H9 (cell line): ENCODE measurements around the gene TMEM132D. TPM values are rescaled to one million over a fixed set of nuclear protein-coding genes. Genes with fewer than 3 reads are reported as not detected.

Experiments
- DNase-seq: peaks from one replicate; pipeline ENCODE4 v3.0.0-alpha.2; 2017
- H2AFZ ChIP-seq: one replicate; pipeline ENCODE4 v1.6.1; 2013; ENCODE audit warnings: mild to moderate bottlenecking, low read length, control low read depth, moderate library complexity
- H2AK5ac ChIP-seq: 2 replicates; pipeline ENCODE4 v1.6.1; 2013; ENCODE audit warnings: low read length, control low read depth, mixed read lengths; ENCODE audit not compliant: insufficient read length
- H2BK120ac ChIP-seq: one replicate; pipeline ENCODE4 v1.6.1; 2013; ENCODE audit warnings: low read depth, mild to moderate bottlenecking, low read length, control low read depth, inconsistent platforms; ENCODE audit not compliant: poor library complexity, severe bottlenecking
- H2BK12ac ChIP-seq: 2 replicates; pipeline ENCODE4 v1.6.1; 2013; ENCODE audit warnings: low read length, control low read depth, mixed read lengths, low read depth; ENCODE audit not compliant: insufficient read length
- H2BK15ac ChIP-seq: 2 replicates; pipeline ENCODE4 v1.6.1; 2013; ENCODE audit warnings: low read depth, low read length, control low read depth
- H2BK20ac ChIP-seq: one replicate; pipeline ENCODE4 v1.6.1; 2013; ENCODE audit warnings: low read depth, mild to moderate bottlenecking, low read length, control low read depth, inconsistent platforms; ENCODE audit not compliant: poor library complexity, severe bottlenecking
- H2BK5ac ChIP-seq: 2 replicates; pipeline ENCODE4 v1.6.1; 2013; ENCODE audit warnings: low read length, control low read depth, mixed read lengths; ENCODE audit not compliant: insufficient read length
- H3K14ac ChIP-seq: 2 replicates; pipeline ENCODE4 v1.6.1; 2013; ENCODE audit warnings: low read length, control low read depth; ENCODE audit not compliant: insufficient read depth
- H3K18ac ChIP-seq: 2 replicates; pipeline ENCODE4 v1.6.1; 2013; ENCODE audit warnings: low read depth, mild to moderate bottlenecking, mixed read lengths, low read length, control low read depth; ENCODE audit not compliant: insufficient read length
- H3K23ac ChIP-seq: 2 replicates; pipeline ENCODE4 v1.6.1; 2013; ENCODE audit warnings: low read length, control low read depth, mixed read lengths, low read depth; ENCODE audit not compliant: insufficient read length
- H3K23me2 ChIP-seq: 2 replicates; pipeline ENCODE4 v1.6.1; 2013; ENCODE audit warnings: low read depth, mild to moderate bottlenecking, mixed read lengths, low read length, control low read depth; ENCODE audit not compliant: insufficient read length, poor library complexity, severe bottlenecking
- H3K27ac ChIP-seq: 2 replicates; pipeline ENCODE4 v1.5.1; 2013; ENCODE audit warnings: low read length, control low read depth, mixed read lengths, low read depth; ENCODE audit not compliant: insufficient read length
- H3K27me3 ChIP-seq: 2 replicates; pipeline ENCODE4 v1.6.1; 2013; ENCODE audit warnings: low read length, control low read depth, inconsistent platforms; ENCODE audit not compliant: insufficient read depth
- H3K4ac ChIP-seq: 2 replicates; pipeline ENCODE4 v1.6.1; 2013; ENCODE audit warnings: low read depth, mild to moderate bottlenecking, control low read depth, inconsistent platforms, low read length, moderate library complexity
- H3K4me1 ChIP-seq: 2 replicates; pipeline ENCODE4 v1.6.1; 2013; ENCODE audit warnings: low read length, control low read depth, inconsistent platforms; ENCODE audit not compliant: insufficient read depth
- H3K4me2 ChIP-seq: 2 replicates; pipeline ENCODE4 v1.6.1; 2013; ENCODE audit warnings: low read length, control low read depth, mixed read lengths; ENCODE audit not compliant: insufficient read length, insufficient read depth
- H3K56ac ChIP-seq: 2 replicates; pipeline ENCODE4 v1.6.1; 2013; ENCODE audit warnings: low read depth, mild to moderate bottlenecking, mixed read lengths, low read length, control low read depth; ENCODE audit not compliant: insufficient read length
- H3K79me1 ChIP-seq: 2 replicates; pipeline ENCODE4 v1.6.1; 2013; ENCODE audit warnings: low read depth, mild to moderate bottlenecking, moderate library complexity, low read length, control low read depth, inconsistent platforms; ENCODE audit not compliant: insufficient read depth, poor library complexity, severe bottlenecking
- H3K79me2 ChIP-seq: 2 replicates; pipeline ENCODE4 v1.6.1; 2013; ENCODE audit warnings: low read length, control low read depth, inconsistent platforms; ENCODE audit not compliant: insufficient read depth
- H3K9ac ChIP-seq: 2 replicates; pipeline ENCODE4 v1.6.1; 2013; ENCODE audit warnings: low read length, control low read depth, mixed read lengths; ENCODE audit not compliant: insufficient read length; ENCODE audit errors: extremely low read depth
- H3K9me3 ChIP-seq: one replicate; pipeline ENCODE4 v1.6.1; 2013; ENCODE audit warnings: low read depth, low read length, inconsistent platforms; ENCODE audit not compliant: control insufficient read depth
- H3T11ph ChIP-seq: one replicate; pipeline ENCODE4 v1.6.1; 2013; ENCODE audit warnings: mild to moderate bottlenecking, low read length, control low read depth, inconsistent platforms
- H4K20me1 ChIP-seq: one replicate; pipeline ENCODE4 v1.6.1; 2013; ENCODE audit not compliant: control insufficient read depth, insufficient read length, insufficient read depth
- H4K5ac ChIP-seq: 2 replicates; pipeline ENCODE4 v1.6.1; 2013; ENCODE audit warnings: low read depth, mild to moderate bottlenecking, mixed read lengths, low read length, control low read depth; ENCODE audit not compliant: insufficient read length
- H4K8ac ChIP-seq: replicated peaks from 2 replicates; pipeline ENCODE4 v1.6.1; 2013; ENCODE audit warnings: low read length, control low read depth, mixed read lengths, low read depth; ENCODE audit not compliant: insufficient read length
- H4K91ac ChIP-seq: 2 replicates; pipeline ENCODE4 v1.6.1; 2013; ENCODE audit warnings: low read depth, mild to moderate bottlenecking, moderate library complexity, mixed read lengths, low read length, control low read depth; ENCODE audit not compliant: insufficient read length
- H3K27ac Mint-ChIP-seq, 3 experiments: 2 replicates in 2 of 3; 3 replicates in 1 of 3; pipeline ENCODE4 v1.8.0; 2020 to 2021; ENCODE audit warnings: mixed read lengths in 3 of 3, mild to moderate bottlenecking in 1 of 3, moderate library complexity in 1 of 3
- H3K27me3 Mint-ChIP-seq: 2 replicates; pipeline ENCODE4 v1.8.0; 2021; ENCODE audit warnings: low read depth, mild to moderate bottlenecking, moderate library complexity, mixed read lengths
- H3K36me3 Mint-ChIP-seq, 3 experiments: 2 replicates in 2 of 3; 3 replicates in 1 of 3; pipeline ENCODE4 v1.8.0; 2020 to 2021; ENCODE audit warnings: low read depth in 3 of 3, mixed read lengths in 3 of 3; ENCODE audit not compliant: insufficient read depth in 1 of 3
- H3K4me1 Mint-ChIP-seq, 2 experiments: 2 replicates each; pipeline ENCODE4 v1.8.0; 2020; ENCODE audit warnings: mixed read lengths in 2 of 2
- H3K4me3 Mint-ChIP-seq, 2 experiments: 2 replicates in 1 of 2; 3 replicates in 1 of 2; pipeline ENCODE4 v1.8.0; 2020 to 2021; ENCODE audit warnings: mild to moderate bottlenecking in 2 of 2, mixed read lengths in 2 of 2, moderate library complexity in 1 of 2
- H3K9me3 Mint-ChIP-seq, 2 experiments: 2 replicates in 1 of 2; 3 replicates in 1 of 2; pipeline ENCODE4 v1.8.0; 2020; ENCODE audit warnings: mild to moderate bottlenecking in 2 of 2, mixed read lengths in 2 of 2, moderate library complexity in 1 of 2
- CTCF ChIP-seq: fragments of 200-600 bp; sonication (generic); conservative IDR thresholded peaks from 3 replicates; pipeline ENCODE4 v1.8.0; 2021; ENCODE audit warnings: antibody characterized with exemption, mild to moderate bottlenecking
- WGBS: extraction: QIAGEN DNeasy Blood & Tissue Kit; methylation state at CpG from one replicate; pipeline ENCODE4 v1.1.7; 2013; ENCODE audit warnings: missing lambda C conversion rate, low lambda C conversion rate, mixed read lengths; ENCODE audit not compliant: insufficient read length; ENCODE audit errors: extremely low coverage; 5-methylcytosine and 5-hydroxymethylcytosine counted together
- total RNA-seq: library from RNA; stranded (reverse); gene quantifications from 2 replicates; pipeline ENCODE4 v1.2.1, GENCODE V29; 2021

Gene TMEM132D
- total RNA-seq, 1 experiment from 2014 or later, result 6.1 TPM

GRCh38 chr12:129776977-129777667 lies 126.7 kb downstream of the TMEM132D start:
- no peak overlapping the region for H3K9ac ChIP-seq
- H2BK5ac ChIP-seq, result no peak overlapping the region
- H4K5ac ChIP-seq, result no peak overlapping the region
- no peak overlapping the region for H2BK120ac ChIP-seq
- no peak overlapping the region for H3T11ph ChIP-seq
- no peak overlapping the region for H3K56ac ChIP-seq
- no peak overlapping the region for H3K14ac ChIP-seq
- H2BK12ac ChIP-seq, result no peak overlapping the region
- H3K27me3 Mint-ChIP-seq, result no peaks in the 10 kb centered on the region
- no peak overlapping the region for H2AK5ac ChIP-seq
- no peak overlapping the region for H3K4ac ChIP-seq
- no peaks in the 10 kb centered on the region for H3K27me3 ChIP-seq
- H3K79me1 ChIP-seq, result no peaks in the 10 kb centered on the region
- H3K27ac Mint-ChIP-seq, result peak overlapping the region in 2 of 3 experiments; percentile 38 to 75; a peak in 4 of 7 replicates
- H4K8ac ChIP-seq, result no peak overlapping the region
- no peaks in the 10 kb centered on the region for H4K20me1 ChIP-seq
- H2BK15ac ChIP-seq, result no peak overlapping the region
- H3K36me3 Mint-ChIP-seq, result peaks cover 0 to 6% (median 3%) of the 10 kb centered on the region in 3 experiments; a peak in 5 of 7 replicates
- no peak overlapping the region for H3K4me3 Mint-ChIP-seq
- no peaks in the 10 kb centered on the region; the same call in 1 of the 2 replicates for H3K79me2 ChIP-seq
- no peak overlapping the region for H3K18ac ChIP-seq
- WGBS, result no CpG with 5 or more reads among the region's 10 CpGs
- peaks cover 20% of the 10 kb centered on the region for H3K4me1 ChIP-seq
- H3K23ac ChIP-seq, result no peak overlapping the region
- H2AFZ ChIP-seq, result no peak overlapping the region
- H3K4me2 ChIP-seq, result no peak overlapping the region
- no peaks in the 10 kb centered on the region for H3K9me3 Mint-ChIP-seq
- no peak for DNase-seq
- no peak for TF ChIP-seq CTCF
- no peak overlapping the region for H4K91ac ChIP-seq
- no peak overlapping the region for H3K27ac ChIP-seq
- H2BK20ac ChIP-seq, result no peak overlapping the region
- peaks cover 45 to 62% of the 10 kb centered on the region in 2 experiments for H3K4me1 Mint-ChIP-seq
- peaks cover 2% of the 10 kb centered on the region for H3K23me2 ChIP-seq
- no peaks in the 10 kb centered on the region for H3K9me3 ChIP-seq
